GM18868 (cell line): ENCODE results near the gene PPM1F.
"Not testable (repeated sequence)": the region's sequence is repeated elsewhere in the genome, so short reads cannot be mapped to it uniquely, and the experiment has no call there.

ENCODE experiments used
- ATAC-seq: cut with Tn5 transposase; IDR thresholded peaks from one replicate; pipeline ENCODE4 v1.9.1; 2021; ENCODE audit warnings: mild to moderate bottlenecking, moderate library complexity; ENCODE audit not compliant: unreplicated experiment

The PPM1F gene

DNA sequence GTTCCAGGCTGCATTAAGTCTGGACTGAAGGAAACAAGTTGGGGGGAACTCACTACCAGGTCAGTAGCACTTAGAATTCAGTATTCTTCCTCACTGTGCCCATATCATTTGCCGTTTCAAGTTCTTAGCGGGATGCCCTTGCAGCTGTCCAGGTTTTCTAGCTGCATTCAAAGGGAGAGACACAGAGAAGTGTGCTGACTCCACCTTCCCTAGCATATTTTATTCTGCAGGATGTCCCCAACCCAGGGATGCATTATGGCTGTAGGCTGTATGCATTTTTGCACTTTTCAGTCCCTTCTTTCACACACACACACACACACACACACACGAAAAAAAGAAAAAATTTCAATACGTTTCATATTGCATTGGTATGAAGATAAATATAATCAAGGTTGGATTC is 49.4 kb downstream of the PPM1F start:
- ATAC-seq = no peak

DNA sequence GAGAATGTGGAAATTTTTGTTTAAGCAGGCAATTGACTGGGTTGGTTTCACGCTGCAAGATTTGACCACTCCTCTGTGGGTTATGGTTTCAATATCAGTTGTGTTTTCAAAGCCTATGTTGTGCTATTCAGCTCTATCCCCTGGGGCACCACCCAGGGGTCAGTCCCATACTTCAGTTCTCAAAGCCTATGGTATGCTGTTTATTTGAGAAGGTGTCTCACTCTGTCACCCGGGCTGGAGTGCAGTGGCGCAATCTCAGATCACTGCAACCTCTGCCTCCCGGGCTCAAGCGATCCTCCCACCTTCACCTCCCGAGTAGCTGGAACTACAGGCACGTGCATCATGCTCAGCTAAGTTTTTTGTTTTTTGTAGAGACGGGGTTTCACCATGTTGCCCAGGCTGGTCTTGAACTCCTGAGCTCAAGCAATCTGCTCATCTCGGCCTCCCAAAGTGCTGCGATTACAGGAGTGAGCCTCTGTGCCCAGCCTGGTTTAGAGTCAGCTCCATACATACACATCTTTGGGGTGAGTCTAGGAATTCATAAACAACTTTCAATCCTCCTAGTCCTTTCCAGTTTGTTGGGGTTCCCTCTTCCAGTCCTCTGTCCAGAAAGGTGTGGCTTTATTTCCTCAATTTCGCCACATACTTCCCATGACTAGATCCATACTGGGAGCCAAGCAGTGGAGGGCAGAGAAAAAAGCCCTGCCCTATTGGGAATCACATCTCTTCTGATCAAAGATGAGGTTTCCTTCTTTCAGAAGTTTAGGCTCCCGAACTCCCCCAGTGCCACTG is 50.2 kb downstream of the PPM1F start:
- ATAC-seq = peak; percentile 53

- no peak for ATAC-seq
Measured at GRCh38 chr22:21898354-21898896, 54.2 kb downstream of the PPM1F start.

DNA sequence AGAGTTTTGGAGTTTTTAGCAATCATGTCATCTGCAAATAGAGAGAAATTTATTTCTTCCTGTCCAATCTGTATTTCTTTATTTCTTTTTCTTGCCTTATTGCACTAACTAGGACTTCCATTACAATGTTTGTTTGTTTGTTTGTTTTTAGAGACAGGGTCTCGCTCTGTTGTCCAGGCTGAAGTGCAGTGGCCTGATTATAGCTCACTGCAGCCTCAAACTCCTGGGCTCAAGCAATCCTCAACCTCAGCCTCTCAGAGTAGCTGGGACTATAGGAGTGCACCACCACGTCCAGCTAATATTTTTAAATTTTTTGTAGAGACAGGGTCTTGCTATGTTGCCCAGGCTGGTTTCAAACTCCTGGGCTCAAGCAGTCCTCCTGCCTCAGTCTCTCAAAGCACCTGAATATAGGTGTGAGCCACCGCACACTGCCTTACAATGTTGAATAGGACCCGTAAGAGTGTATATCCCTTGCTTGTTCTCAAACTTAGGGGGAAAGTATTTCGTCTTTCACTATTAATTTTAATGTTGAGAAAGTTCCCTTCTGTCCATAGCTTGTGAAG is 55.6 kb downstream of the PPM1F start:
- ATAC-seq = no peak

DNA sequence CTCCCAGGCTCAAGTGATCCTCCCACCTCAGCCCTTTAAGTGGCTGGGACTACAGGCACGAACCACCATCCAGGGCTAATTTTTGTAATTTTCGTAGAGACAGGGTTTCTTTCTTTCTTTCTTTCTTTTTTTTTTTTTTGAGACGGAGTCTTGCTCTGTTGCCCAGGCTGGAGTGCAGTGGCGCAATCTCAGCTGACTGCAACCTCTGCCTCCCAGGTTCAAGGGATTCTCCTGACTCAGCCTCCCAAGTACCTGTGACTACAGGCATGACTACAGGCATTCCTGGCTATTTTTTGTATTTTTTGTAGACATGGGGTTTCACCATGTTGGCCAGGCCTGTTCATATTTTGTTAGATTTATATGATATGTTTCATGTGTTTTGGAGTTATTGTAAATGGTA is 56.4 kb downstream of the PPM1F start:
- not testable (repeated sequence) for ATAC-seq

DNA sequence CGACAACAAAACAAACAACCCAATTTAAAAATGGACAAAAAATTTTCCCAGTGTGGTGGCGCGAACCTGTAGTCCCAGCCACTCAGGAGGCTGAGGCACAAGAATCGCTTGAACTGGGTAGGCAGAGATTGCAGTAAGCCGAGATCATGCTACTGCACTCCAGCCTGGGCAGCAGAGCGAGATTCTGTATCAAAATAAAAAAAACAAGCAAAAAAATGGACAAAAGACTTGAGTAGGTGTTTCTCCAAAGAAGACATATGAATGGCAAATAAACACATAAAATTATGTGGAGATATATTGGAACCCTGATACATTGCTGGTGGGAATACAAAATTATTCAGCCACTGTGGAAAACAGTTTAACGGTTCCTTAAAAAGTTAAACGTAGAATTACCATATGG is 57.8 kb downstream of the PPM1F start:
- no peak for ATAC-seq

- ATAC-seq = no peak
Measured at GRCh38 chr22:21889251-21889990, 63.2 kb downstream of the PPM1F start.

DNA sequence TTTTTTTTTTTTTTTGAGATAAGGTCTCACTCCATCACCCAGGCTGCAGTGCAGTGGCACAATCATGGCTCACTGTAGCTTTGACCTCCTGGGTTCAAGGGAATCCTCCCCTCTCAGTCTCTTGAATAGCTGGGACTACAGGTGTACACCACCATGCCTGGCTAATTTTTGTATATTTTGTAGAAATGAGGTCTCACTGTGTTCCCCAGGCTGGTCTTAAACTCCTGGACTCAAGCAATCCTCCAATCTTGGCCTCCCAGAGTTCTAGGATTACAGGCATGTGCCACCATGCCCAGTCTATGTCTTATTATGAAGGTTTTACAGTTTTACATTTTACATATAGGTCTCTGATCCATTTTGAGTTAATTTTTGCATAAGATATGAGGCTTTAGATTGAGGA is 64.8 kb downstream of the PPM1F start:
- no peak for ATAC-seq

DNA sequence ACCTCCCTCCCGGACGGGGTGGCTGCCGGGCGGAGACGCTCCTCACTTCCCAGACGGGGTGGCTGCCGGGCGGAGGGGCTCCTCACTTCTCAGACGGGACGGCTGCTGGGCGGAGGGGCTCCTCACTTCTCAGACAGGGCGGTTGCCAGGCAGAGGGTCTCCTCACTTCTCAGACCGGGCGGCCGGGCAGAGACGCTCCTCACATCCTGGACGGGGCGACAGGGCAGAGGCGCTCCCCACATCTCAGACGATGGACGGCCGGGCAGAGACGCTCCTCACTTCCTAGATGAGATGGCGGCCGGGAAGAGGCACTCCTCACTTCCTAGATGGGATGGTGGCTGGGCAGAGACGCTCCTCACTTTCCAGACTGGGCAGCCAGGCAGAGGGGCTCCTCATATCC is 68.7 kb downstream of the PPM1F start:
- ATAC-seq = not testable (repeated sequence)

- not testable (repeated sequence) for ATAC-seq
Measured at GRCh38 chr22:21882754-21883333, 69.8 kb downstream of the PPM1F start.

DNA sequence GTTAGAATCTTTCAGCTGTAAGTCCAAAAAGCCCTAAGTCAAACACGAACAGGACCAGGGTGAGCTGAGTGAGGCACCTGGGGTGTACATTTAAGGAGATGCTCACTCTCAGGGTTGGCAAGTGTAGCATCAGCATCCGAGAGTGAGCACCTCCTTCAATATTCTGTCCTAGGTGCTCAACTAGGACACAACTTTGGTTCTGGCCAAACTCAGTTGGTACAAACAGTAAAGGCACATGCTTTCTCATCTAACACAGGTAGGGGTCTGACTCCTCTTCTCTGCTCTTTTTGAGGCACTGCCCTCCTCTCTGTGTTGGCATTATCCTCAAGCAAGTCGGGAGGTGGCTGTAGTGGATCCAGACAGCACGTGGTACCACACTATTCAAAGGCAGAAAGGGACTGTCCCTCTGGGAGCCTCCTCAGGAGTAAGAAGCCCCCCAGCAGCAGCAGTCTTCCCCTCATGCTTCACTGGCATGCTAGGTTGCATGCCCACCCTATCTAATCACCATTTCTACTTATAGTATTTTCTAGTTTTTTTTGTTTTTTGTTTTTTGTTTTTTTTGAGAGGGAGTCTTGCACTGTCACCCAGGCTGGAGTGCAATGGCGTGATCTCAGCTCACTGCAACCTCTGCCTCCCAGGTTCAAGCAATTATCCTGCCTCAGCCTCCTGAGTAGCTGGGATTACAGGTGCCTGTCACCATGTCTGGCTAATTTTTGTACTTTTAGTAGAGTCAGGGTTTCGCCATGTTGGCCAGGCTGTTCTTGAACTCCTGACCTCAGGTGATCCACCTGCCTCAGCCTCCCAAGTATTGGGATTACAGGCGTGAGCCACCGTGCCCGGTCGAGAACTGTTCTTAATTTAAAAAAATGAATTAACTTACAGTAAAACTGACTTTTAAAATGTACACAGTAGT is 70.6 kb downstream of the PPM1F start:
- no peak for ATAC-seq

- ATAC-seq = no peak
Measured at GRCh38 chr22:21876486-21877176, 76.0 kb downstream of the PPM1F start.

DNA sequence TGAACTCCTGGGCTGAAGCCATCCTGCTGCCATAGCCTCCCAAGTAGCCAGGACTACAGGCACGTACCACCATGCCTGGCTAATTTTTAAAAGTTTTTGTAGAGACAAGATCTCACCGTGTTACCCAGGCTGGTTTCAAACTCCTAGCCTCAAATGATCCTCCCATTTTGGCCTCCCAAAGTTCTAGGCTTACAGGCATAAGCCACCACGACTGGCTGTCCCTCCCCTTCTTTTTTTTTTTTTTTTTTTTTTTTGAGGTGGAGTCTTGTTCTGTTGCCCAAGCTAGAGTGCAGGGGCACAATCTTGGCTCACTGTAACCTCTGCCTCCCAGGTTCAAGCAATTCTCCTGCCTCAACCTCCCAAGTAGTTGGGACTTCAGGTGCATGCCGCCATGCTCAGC is 77.7 kb downstream of the PPM1F start:
- not testable (repeated sequence) for ATAC-seq

GRCh38 chr22:21873619-21874018 is 79.0 kb downstream of the PPM1F start:
- ATAC-seq = no peak

DNA sequence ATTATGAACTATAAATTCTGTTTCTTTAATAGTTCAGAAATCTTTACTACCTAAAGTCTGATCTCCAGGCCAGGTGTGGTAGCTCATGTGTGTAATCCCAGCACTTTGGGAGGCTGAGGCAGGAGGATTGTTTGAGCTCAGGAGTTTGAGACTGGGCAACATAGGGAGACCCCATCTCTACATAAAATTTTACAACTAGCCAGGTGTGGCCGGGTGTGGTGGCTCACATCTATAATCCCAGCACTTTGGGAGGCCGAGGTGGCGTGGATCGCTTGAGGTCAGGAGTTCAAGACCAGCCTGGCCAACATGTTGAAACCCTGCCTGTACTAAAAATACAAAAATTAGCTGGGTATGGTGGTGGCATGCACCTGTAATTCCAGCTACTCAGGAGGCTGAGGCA is 79.9 kb downstream of the PPM1F start:
- not testable (repeated sequence) for ATAC-seq
